ENCODE measurements around the gene PTGER1.

PTGER1 gene

GRCh38 chr19:14479975-14480699 lies 5.0 kb upstream of the PTGER1 start:
- Histone ChIP-seq H3K27ac (replicated peaks) (no peak overlapping the region), H3K4me3 (replicated peaks; ENCODE audit: insufficient read depth, low read length) (peak overlapping the region; percentile 15; the same call in 1 of the 2 replicates), H3K27me3 (ENCODE audit: insufficient read depth, poor library complexity, severe bottlenecking) (no peaks in the 10 kb centered on the region)
- TF ChIP-seq CTCF (IDR thresholded peaks at IDR 0.05; ENCODE audit: insufficient read depth, low read length) (peak; percentile 67), POLR2AphosphoS5 (IDR thresholded peaks at IDR 0.05; ENCODE audit: low read depth) (no peak)
- DNase-seq (ENCODE audit: low read depth in 1 of 2, low spot score in 1 of 2), result peak; percentile 51 to 72

DNA sequence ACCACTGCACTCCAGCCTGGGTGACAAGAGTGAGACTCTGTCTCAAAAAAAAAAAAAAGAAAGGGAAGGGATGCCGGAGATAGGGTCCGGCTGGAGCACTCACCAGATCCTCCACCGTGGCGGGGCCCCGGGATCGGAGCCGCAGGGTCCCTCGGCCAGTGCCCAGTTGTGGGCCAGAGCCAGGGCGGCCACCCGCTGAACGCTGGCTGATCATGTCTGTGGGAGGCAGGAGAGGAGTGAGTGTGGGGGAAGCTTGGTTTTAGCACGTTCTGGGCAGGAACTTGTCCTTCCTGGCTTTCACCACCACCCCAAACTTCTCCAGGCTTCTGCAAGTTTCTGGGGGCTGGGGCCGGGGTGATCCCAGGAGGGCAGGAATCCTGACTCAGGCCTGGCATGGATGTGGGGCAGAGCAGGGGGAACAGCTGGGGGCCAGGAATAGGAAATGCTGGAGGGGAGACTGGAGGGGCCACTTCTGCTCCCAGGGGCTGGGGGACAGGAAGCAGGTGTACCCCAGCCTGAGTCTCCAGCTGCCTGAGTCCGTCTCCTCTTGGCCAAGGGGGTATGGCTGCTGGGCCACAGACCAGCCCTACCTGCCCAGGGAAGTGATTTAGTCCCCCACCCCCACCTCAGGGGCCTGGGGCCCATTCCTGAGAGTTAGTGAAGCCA lies 4.3 kb upstream of the PTGER1 start:
- TF ChIP-seq GABPA (IDR thresholded peaks at IDR 0.05; ENCODE audit: low read depth) (no peak), POLR2AphosphoS5 (IDR thresholded peaks at IDR 0.05; ENCODE audit: low read depth) (no peak), SPI1 (IDR thresholded peaks at IDR 0.05; ENCODE audit: borderline replicate concordance, low read depth) (no peak), CTCF (IDR thresholded peaks at IDR 0.05; ENCODE audit: insufficient read depth, low read length) (no peak)
- TF ChIP-seq, protein P1, sequence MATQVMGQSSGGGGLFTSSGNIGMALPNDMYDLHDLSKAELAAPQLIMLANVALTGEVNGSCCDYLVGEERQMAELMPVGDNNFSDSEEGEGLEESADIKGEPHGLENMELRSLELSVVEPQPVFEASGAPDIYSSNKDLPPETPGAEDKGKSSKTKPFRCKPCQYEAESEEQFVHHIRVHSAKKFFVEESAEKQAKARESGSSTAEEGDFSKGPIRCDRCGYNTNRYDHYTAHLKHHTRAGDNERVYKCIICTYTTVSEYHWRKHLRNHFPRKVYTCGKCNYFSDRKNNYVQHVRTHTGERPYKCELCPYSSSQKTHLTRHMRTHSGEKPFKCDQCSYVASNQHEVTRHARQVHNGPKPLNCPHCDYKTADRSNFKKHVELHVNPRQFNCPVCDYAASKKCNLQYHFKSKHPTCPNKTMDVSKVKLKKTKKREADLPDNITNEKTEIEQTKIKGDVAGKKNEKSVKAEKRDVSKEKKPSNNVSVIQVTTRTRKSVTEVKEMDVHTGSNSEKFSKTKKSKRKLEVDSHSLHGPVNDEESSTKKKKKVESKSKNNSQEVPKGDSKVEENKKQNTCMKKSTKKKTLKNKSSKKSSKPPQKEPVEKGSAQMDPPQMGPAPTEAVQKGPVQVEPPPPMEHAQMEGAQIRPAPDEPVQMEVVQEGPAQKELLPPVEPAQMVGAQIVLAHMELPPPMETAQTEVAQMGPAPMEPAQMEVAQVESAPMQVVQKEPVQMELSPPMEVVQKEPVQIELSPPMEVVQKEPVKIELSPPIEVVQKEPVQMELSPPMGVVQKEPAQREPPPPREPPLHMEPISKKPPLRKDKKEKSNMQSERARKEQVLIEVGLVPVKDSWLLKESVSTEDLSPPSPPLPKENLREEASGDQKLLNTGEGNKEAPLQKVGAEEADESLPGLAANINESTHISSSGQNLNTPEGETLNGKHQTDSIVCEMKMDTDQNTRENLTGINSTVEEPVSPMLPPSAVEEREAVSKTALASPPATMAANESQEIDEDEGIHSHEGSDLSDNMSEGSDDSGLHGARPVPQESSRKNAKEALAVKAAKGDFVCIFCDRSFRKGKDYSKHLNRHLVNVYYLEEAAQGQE (IDR thresholded peaks at IDR 0.05; ENCODE audit: insufficient replicate concordance, low read depth), result no peak
- no peak overlapping the region for H3K4me3 ChIP-seq (replicated peaks; ENCODE audit: insufficient read depth, low read length)
- H3K27me3 ChIP-seq (ENCODE audit: insufficient read depth, poor library complexity, severe bottlenecking), result peaks cover 5% of the 10 kb centered on the region
- H3K27ac ChIP-seq (replicated peaks), result no peak overlapping the region
- no peak for DNase-seq (ENCODE audit: low read depth in 1 of 2, low spot score in 1 of 2)

DNA sequence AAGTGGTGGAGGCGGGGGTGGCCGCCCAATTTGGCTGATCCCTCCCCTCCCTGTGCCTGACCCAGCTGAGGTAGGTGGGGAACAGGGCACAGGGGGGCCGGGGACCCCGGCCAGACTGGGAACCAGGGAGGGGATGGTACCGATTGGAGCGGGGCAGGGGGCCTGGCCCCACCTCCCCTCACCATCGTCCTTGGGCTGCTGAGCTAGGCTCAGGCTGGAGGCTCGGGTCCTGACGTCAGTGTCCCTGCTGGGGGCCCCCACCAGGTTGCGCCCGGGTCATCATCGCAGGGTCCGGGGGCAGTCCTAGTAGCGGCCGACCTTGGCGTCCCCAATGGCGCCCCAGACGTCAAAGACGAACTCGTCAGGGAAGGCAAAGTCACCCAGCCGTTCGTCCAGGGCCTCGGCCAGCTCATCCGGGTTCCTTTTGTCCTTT lies 3.0 kb upstream of the PTGER1 start:
- no peak overlapping the region for H3K27ac ChIP-seq (replicated peaks)
- H3K4me3 ChIP-seq (replicated peaks; ENCODE audit: insufficient read depth, low read length), result no peak overlapping the region
- peaks cover 9% of the 10 kb centered on the region for H3K27me3 ChIP-seq (ENCODE audit: insufficient read depth, poor library complexity, severe bottlenecking)
- DNase-seq (ENCODE audit: low read depth in 1 of 2, low spot score in 1 of 2), result no peak
- TF ChIP-seq, protein P1 (IDR thresholded peaks at IDR 0.05; ENCODE audit: insufficient replicate concordance, low read depth), result no peak

GRCh38 chr19:14477418-14478112 lies 2.4 kb upstream of the PTGER1 start:
- no peak overlapping the region for H3K27ac ChIP-seq (replicated peaks)
- no peak overlapping the region for H3K4me3 ChIP-seq (replicated peaks; ENCODE audit: insufficient read depth, low read length)
- H3K27me3 ChIP-seq (ENCODE audit: insufficient read depth, poor library complexity, severe bottlenecking), result peaks cover 15% of the 10 kb centered on the region
- no peak for TF ChIP-seq POLR2AphosphoS5 (IDR thresholded peaks at IDR 0.05; ENCODE audit: low read depth)
- TF ChIP-seq GABPA (IDR thresholded peaks at IDR 0.05; ENCODE audit: low read depth), result no peak
- DNase-seq (ENCODE audit: low read depth in 1 of 2, low spot score in 1 of 2), result no peak
